HAP-1 (cell line): Measurements from ENCODE around the gene FBLN7.
"Not testable (repeated sequence)": the region's sequence is repeated elsewhere in the genome, so short reads cannot be mapped to it uniquely, and the experiment has no call there.

ENCODE experiments used
- DNase-seq, 2 experiments: peaks; one replicate each; pipeline ENCODE4 v3.0.0-alpha.2; 2016 to 2020; ENCODE audit warnings: low spot score in 2 of 2
- H3K27me3 ChIP-seq: fragments of 250-450 bp; sonication (Bioruptor Pico); 2 replicates; pipeline ENCODE4 v1.5.1; 2020; ENCODE audit warnings: low read depth, mild to moderate bottlenecking, moderate library complexity
- H3K36me3 ChIP-seq: fragments of 250-450 bp; sonication (Bioruptor Pico); replicated peaks from 2 replicates; pipeline ENCODE4 v1.5.1; 2020; ENCODE audit warnings: mild to moderate bottlenecking
- H3K4me1 ChIP-seq: fragments of 250-450 bp; sonication (Bioruptor Pico); 2 replicates; pipeline ENCODE4 v1.5.1; 2020; ENCODE audit warnings: mild to moderate bottlenecking
- H3K4me3 ChIP-seq: fragments of 250-450 bp; sonication (Bioruptor Pico); 2 replicates; pipeline ENCODE4 v1.5.1; 2020; ENCODE audit warnings: mild to moderate bottlenecking, moderate library complexity
- H3K9me3 ChIP-seq: fragments of 250-450 bp; sonication (Bioruptor Pico); 2 replicates; pipeline ENCODE4 v1.5.1; 2020; ENCODE audit warnings: mild to moderate bottlenecking, moderate library complexity
- in situ Hi-C: fragments of 300-500 bp; cut with MboI; formaldehyde crosslinking; loops from 3 replicates; pipeline ENCODE4 v1.14.3; 2020; ENCODE audit warnings: low sequenced_read_pairs, inconsistent platforms, mixed read lengths

FBLN7 gene

DNA sequence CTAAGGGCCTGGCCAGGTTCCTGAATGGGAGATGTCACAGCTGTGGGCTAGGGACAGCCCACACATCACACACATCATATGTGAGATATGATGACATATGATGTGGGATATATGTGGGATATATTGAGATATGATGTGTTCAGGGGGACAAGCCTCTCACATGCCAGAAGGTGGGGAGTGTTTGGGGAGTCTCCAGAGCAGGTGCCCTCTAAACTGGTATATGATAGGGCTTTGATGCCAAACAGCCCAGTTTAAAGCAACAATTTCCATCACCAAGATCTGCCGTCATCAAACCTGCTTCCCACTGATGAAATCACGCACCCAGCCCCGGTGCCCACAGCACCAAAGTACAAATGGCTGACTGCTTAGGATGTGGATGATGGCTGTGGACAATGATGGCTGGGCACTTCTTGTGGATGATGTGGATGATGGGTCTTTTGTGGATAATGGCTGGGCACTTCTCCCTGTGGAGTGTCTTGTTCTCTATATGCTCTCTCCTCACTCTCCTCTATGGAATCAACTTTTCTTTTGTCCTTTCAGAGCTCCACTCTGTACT is 50.9 kb downstream of the FBLN7 start:
- H3K27me3 ChIP-seq = no peaks in the 10 kb centered on the region
- DNase-seq = no peak
- in situ Hi-C loops = no loop called here
- H3K4me3 ChIP-seq = no peak overlapping the region
- H3K36me3 ChIP-seq = no peaks in the 10 kb centered on the region
- H3K4me1 ChIP-seq = no peaks in the 10 kb centered on the region
- no peaks in the 10 kb centered on the region for H3K9me3 ChIP-seq

DNA sequence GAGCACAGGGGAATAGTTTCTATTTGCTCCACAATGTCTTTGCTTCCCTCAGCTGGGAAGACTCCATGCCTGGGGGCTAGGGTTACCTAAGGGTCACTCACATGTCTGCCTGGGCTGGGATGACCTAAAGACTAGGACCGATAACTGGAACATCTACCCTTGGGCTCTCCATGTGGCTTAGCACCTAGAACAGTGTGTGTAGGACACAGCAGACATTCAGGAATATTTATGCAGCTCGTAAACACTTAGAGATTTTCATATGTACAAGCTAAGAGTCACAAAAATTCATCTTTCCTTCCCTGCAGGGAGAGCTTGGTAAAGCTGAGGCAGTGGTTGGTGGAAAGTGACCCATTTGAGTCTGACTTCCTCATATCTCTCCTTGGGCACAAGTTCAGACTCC is 55.8 kb downstream of the FBLN7 start:
- H3K36me3 ChIP-seq = no peaks in the 10 kb centered on the region
- in situ Hi-C loops = no loop called here
- no peaks in the 10 kb centered on the region for H3K9me3 ChIP-seq
- H3K27me3 ChIP-seq = no peaks in the 10 kb centered on the region
- H3K4me3 ChIP-seq = no peak overlapping the region
- DNase-seq = no peak
- H3K4me1 ChIP-seq = no peaks in the 10 kb centered on the region

- Histone ChIP-seq H3K27me3 (no peaks in the 10 kb centered on the region), H3K36me3 (no peaks in the 10 kb centered on the region), H3K4me1 (no peaks in the 10 kb centered on the region), H3K4me3 (no peak overlapping the region), H3K9me3 (no peaks in the 10 kb centered on the region)
- in situ Hi-C loops = no loop called here
- no peak for DNase-seq
Measured at GRCh38 chr2:112194482-112194881, 56.3 kb downstream of the FBLN7 start.

DNA sequence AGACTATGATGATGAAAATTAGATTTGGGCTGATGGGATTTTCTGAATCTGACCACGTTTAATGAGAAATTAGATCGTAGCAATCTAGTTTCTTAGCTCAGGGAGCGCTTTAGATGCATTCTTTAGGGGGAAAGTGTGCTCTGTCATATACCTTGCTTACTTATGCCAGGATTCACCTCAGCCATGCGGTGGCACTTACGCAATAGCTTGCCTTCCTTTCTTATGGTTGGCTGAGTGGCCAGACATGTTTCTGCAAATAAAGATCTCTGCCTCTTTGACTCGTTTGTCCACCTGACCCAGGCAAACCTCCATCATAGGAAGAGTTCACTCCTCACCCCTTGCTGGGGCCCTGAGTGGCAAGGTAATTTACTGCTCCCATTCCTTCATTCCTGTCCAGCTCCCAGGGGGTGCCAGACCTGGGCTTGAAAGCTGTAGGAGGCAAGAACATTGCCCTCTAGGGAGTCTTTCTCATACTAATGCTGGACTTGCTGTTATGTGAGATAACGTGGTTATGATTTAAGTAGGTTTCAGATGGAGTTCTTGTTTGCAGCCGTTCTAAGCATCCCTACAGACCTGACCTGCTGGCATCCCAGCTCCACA is 57.1 kb downstream of the FBLN7 start:
- no peaks in the 10 kb centered on the region for H3K36me3 ChIP-seq
- H3K27me3 ChIP-seq = no peaks in the 10 kb centered on the region
- no peaks in the 10 kb centered on the region for H3K9me3 ChIP-seq
- H3K4me3 ChIP-seq = no peak overlapping the region
- DNase-seq = no peak
- in situ Hi-C loops = no loop called here
- no peaks in the 10 kb centered on the region for H3K4me1 ChIP-seq

DNA sequence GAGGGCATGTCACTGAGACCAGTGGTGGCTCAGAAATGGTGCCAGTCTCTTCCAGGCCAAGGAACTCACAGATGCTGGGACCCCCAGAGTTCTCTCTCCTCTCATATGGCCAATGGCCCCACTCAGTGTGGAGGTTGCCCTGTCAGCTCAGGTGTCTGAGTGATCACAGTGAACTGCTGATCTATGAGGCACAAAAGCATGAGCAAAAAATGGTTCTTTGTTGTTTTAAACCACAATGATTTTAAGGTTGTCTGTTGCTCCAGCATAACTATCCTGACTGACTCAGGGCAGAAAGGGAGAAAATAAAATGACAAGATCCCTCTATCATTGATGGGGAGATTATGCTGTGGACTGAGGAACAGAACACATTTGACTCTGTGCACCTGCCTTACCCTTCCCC is 57.8 kb downstream of the FBLN7 start:
- no peaks in the 10 kb centered on the region for H3K9me3 ChIP-seq
- in situ Hi-C loops = no loop called here
- no peak overlapping the region for H3K4me3 ChIP-seq
- no peaks in the 10 kb centered on the region for H3K4me1 ChIP-seq
- no peak for DNase-seq
- H3K36me3 ChIP-seq = no peaks in the 10 kb centered on the region
- no peaks in the 10 kb centered on the region for H3K27me3 ChIP-seq

GRCh38 chr2:112197868-112198267 is 59.7 kb downstream of the FBLN7 start:
- in situ Hi-C loops = no loop called here
- H3K9me3 ChIP-seq = no peaks in the 10 kb centered on the region
- no peaks in the 10 kb centered on the region for H3K36me3 ChIP-seq
- no peaks in the 10 kb centered on the region for H3K27me3 ChIP-seq
- H3K4me1 ChIP-seq = no peaks in the 10 kb centered on the region
- H3K4me3 ChIP-seq = no peak overlapping the region
- peak in 1 of 2 experiments; percentile 5 for DNase-seq

GRCh38 chr2:112198780-112199179 is 60.6 kb downstream of the FBLN7 start:
- H3K9me3 ChIP-seq = no peaks in the 10 kb centered on the region
- H3K27me3 ChIP-seq = no peaks in the 10 kb centered on the region
- DNase-seq = no peak
- H3K4me1 ChIP-seq = no peaks in the 10 kb centered on the region
- in situ Hi-C loops = no loop called here
- no peak overlapping the region for H3K4me3 ChIP-seq
- no peaks in the 10 kb centered on the region for H3K36me3 ChIP-seq

GRCh38 chr2:112199188-112199587 is 61.0 kb downstream of the FBLN7 start:
- no peaks in the 10 kb centered on the region for H3K4me1 ChIP-seq
- H3K9me3 ChIP-seq = no peaks in the 10 kb centered on the region
- no peak overlapping the region for H3K4me3 ChIP-seq
- no peaks in the 10 kb centered on the region for H3K36me3 ChIP-seq
- DNase-seq = no peak
- in situ Hi-C loops = no loop called here
- H3K27me3 ChIP-seq = no peaks in the 10 kb centered on the region

- no peaks in the 10 kb centered on the region for H3K27me3 ChIP-seq
- no peaks in the 10 kb centered on the region for H3K4me1 ChIP-seq
- no peak for DNase-seq
- in situ Hi-C loops = no loop called here
- no peaks in the 10 kb centered on the region for H3K9me3 ChIP-seq
- H3K4me3 ChIP-seq = no peak overlapping the region
- H3K36me3 ChIP-seq = no peaks in the 10 kb centered on the region
Measured at GRCh38 chr2:112201696-112202430, 63.7 kb downstream of the FBLN7 start.

DNA sequence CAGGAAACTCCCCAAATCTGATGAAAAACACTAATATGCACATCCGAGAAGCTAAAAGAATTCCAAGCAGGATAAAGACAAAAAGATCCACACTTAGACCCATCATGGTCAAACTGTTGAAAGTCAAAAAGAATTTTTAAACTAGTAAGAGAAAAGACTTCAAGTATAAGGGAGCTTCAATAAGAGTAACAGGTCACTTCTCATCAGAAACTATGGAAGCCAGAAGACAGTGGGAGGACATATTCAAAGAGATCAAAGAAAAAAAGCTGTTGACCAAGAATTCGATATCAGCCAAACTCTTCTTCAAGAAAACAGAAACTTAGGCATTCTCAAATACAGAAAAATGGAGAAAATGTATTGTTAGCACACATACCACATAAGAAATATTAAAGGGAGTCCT is 66.2 kb downstream of the FBLN7 start:
- in situ Hi-C loops = no loop called here
- Histone ChIP-seq H3K27me3 (no peaks in the 10 kb centered on the region), H3K9me3 (no peaks in the 10 kb centered on the region), H3K4me1 (no peaks in the 10 kb centered on the region), H3K4me3 (no peak overlapping the region), H3K36me3 (no peaks in the 10 kb centered on the region)
- peak in 1 of 2 experiments; percentile 29 for DNase-seq

- H3K4me3 ChIP-seq, in situ Hi-C loops, H3K27me3 ChIP-seq, H3K36me3 ChIP-seq, H3K4me1 ChIP-seq, H3K9me3 ChIP-seq, DNase-seq: not testable (repeated sequence)
Measured at GRCh38 chr2:112207905-112208304, 69.7 kb downstream of the FBLN7 start.

GRCh38 chr2:112216167-112216566 is 78.0 kb downstream of the FBLN7 start:
- H3K4me3 ChIP-seq = no peak overlapping the region
- in situ Hi-C loops = no loop called here
- peaks cover 13% of the 10 kb centered on the region; the same call in 1 of the 2 replicates for H3K36me3 ChIP-seq
- H3K27me3 ChIP-seq = no peaks in the 10 kb centered on the region
- no peaks in the 10 kb centered on the region for H3K4me1 ChIP-seq
- DNase-seq = no peak
- no peaks in the 10 kb centered on the region for H3K9me3 ChIP-seq

DNA sequence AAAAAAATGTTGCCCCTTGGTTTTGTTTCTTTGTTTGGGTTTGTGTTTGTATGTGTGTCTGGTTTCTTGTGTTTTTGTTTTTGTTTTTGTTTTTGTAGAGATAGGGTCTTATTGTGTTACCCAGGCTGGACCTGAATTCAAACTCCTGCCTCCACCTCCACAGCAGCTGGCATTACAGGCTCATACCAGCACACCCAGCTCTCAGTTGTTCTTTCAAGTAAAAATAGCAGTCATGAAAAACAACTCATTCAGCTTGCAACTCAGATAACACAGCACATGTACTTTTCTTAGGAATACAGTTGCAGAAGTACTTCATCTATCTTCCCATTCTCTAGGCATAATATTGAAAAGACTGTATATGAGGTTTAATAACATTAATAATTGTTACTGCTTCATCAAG is 79.7 kb downstream of the FBLN7 start:
- Histone ChIP-seq H3K27me3 (no peaks in the 10 kb centered on the region), H3K9me3 (no peaks in the 10 kb centered on the region)

GRCh38 chr2:112220186-112220585 is 82.0 kb downstream of the FBLN7 start:
- Histone ChIP-seq H3K36me3 (peaks cover 31% of the 10 kb centered on the region), H3K9me3 (no peaks in the 10 kb centered on the region), H3K4me3 (no peak overlapping the region), H3K4me1 (no peaks in the 10 kb centered on the region), H3K27me3 (no peaks in the 10 kb centered on the region)
- DNase-seq = no peak
- in situ Hi-C loops = no loop called here

More for the DNA sequence above, 79.7 kb downstream of the FBLN7 start:
- H3K4me3 ChIP-seq = no peak overlapping the region
- no peak for DNase-seq
- peaks cover 27% of the 10 kb centered on the region for H3K36me3 ChIP-seq
- in situ Hi-C loops = no loop called here
- H3K4me1 ChIP-seq = no peaks in the 10 kb centered on the region
